ENCODE data around the gene LGALS12. TPM values are rescaled to one million over a fixed set of nuclear protein-coding genes. Genes with fewer than 3 reads are reported as not detected.
"Not testable (repeated sequence)": the region's sequence is repeated elsewhere in the genome, so short reads cannot be mapped to it uniquely, and the experiment has no call there.

LGALS12 gene
- total RNA-seq, 1 donor from 2014 or later = not detected

- no peak for TF ChIP-seq CTCF (IDR thresholded peaks at IDR 0.05; ENCODE audit: insufficient read depth, low read length, severe bottlenecking)
- FAIRE-seq (no peak), DNase-seq (ENCODE audit: low read depth) (no peak)
- Histone ChIP-seq H3K27me3 (ENCODE audit: control insufficient read depth, insufficient read depth, low read length) (no peaks in the 10 kb centered on the region), H3K36me3 (ENCODE audit: control insufficient read depth, insufficient read depth, low read length) (no peaks in the 10 kb centered on the region), H3K4me3 (ENCODE audit: low read depth, low read length) (no peak overlapping the region)
Measured at GRCh38 chr11:63548178-63548577, 42.3 kb downstream of the LGALS12 start.

GRCh38 chr11:63549411-63549810, 43.5 kb downstream of the LGALS12 start:
- TF ChIP-seq CTCF (IDR thresholded peaks at IDR 0.05; ENCODE audit: insufficient read depth, low read length, severe bottlenecking) = no peak
- Histone ChIP-seq H3K36me3 (ENCODE audit: control insufficient read depth, insufficient read depth, low read length) (no peaks in the 10 kb centered on the region), H3K4me3 (ENCODE audit: low read depth, low read length) (no peak overlapping the region), H3K27me3 (ENCODE audit: control insufficient read depth, insufficient read depth, low read length) (no peaks in the 10 kb centered on the region)
- no peak for FAIRE-seq
- no peak for DNase-seq (ENCODE audit: low read depth)

- not testable (repeated sequence) for DNase-seq (ENCODE audit: low read depth); H3K4me3 ChIP-seq (ENCODE audit: low read depth, low read length); FAIRE-seq; H3K27me3 ChIP-seq (ENCODE audit: control insufficient read depth, insufficient read depth, low read length); H3K36me3 ChIP-seq (ENCODE audit: control insufficient read depth, insufficient read depth, low read length)
Measured at GRCh38 chr11:63550156-63550700, 44.3 kb downstream of the LGALS12 start.

- DNase-seq (ENCODE audit: low read depth) (no peak), FAIRE-seq (no peak)
- TF ChIP-seq CTCF (IDR thresholded peaks at IDR 0.05; ENCODE audit: insufficient read depth, low read length, severe bottlenecking) = no peak
- Histone ChIP-seq H3K27me3 (ENCODE audit: control insufficient read depth, insufficient read depth, low read length) (no peaks in the 10 kb centered on the region), H3K36me3 (ENCODE audit: control insufficient read depth, insufficient read depth, low read length) (no peaks in the 10 kb centered on the region), H3K4me3 (ENCODE audit: low read depth, low read length) (no peak overlapping the region)
Measured at GRCh38 chr11:63551091-63551888, 45.4 kb downstream of the LGALS12 start.

GRCh38 chr11:63551889-63552266, 46.0 kb downstream of the LGALS12 start:
- H3K36me3 ChIP-seq (ENCODE audit: control insufficient read depth, insufficient read depth, low read length) = no peaks in the 10 kb centered on the region
- FAIRE-seq = no peak
- H3K4me3 ChIP-seq (ENCODE audit: low read depth, low read length) = no peak overlapping the region
- TF ChIP-seq CTCF (IDR thresholded peaks at IDR 0.05; ENCODE audit: insufficient read depth, low read length, severe bottlenecking) = no peak
- H3K27me3 ChIP-seq (ENCODE audit: control insufficient read depth, insufficient read depth, low read length) = no peaks in the 10 kb centered on the region
- no peak for DNase-seq (ENCODE audit: low read depth)

- no peaks in the 10 kb centered on the region for H3K27me3 ChIP-seq (ENCODE audit: control insufficient read depth, insufficient read depth, low read length)
- no peak overlapping the region for H3K4me3 ChIP-seq (ENCODE audit: low read depth, low read length)
- no peaks in the 10 kb centered on the region for H3K36me3 ChIP-seq (ENCODE audit: control insufficient read depth, insufficient read depth, low read length)
- DNase-seq (ENCODE audit: low read depth) = no peak
- no peak for FAIRE-seq
- no peak for TF ChIP-seq CTCF (IDR thresholded peaks at IDR 0.05; ENCODE audit: insufficient read depth, low read length, severe bottlenecking)
Measured at GRCh38 chr11:63552921-63553320, 47.0 kb downstream of the LGALS12 start.
